AG09309 (cell line): ENCODE results near the gene CCN6.

Source experiments
- DNase-seq: peaks from one replicate; pipeline ENCODE4 v3.0.0-alpha.2; 2010; ENCODE audit warnings: low read depth
- H3K4me3 ChIP-seq: 2 replicates; pipeline ENCODE4 v1.5.1; 2011; ENCODE audit warnings: mild to moderate bottlenecking, low read depth, low read length, moderate library complexity; ENCODE audit not compliant: control insufficient read depth
- CTCF ChIP-seq: IDR thresholded peaks from 2 replicates; pipeline ENCODE4 v1.5.1; 2011; ENCODE audit warnings: mild to moderate bottlenecking, low read depth, low read length, inconsistent platforms; ENCODE audit not compliant: insufficient read depth, control insufficient read depth; ENCODE audit errors: missing control alignments

CCN6 gene

GRCh38 chr6:112018619-112019416 is 35.1 kb upstream of the CCN6 start:
- no peak overlapping the region for H3K4me3 ChIP-seq
- TF ChIP-seq CTCF = no peak

GRCh38 chr6:112019589-112019988 is 34.3 kb upstream of the CCN6 start:
- H3K4me3 ChIP-seq = no peak overlapping the region
- no peak for TF ChIP-seq CTCF
- DNase-seq = no peak

More at GRCh38 chr6:112018619-112019416, 35.1 kb upstream of the CCN6 start:
- DNase-seq = peak; percentile 55

GRCh38 chr6:112021691-112022310 is 32.1 kb upstream of the CCN6 start:
- no peak overlapping the region for H3K4me3 ChIP-seq
- no peak for TF ChIP-seq CTCF
- DNase-seq = no peak

- DNase-seq = no peak
- H3K4me3 ChIP-seq = no peak overlapping the region
- no peak for TF ChIP-seq CTCF
Measured at GRCh38 chr6:112022749-112023148, 31.2 kb upstream of the CCN6 start.

- H3K4me3 ChIP-seq = no peak overlapping the region
- TF ChIP-seq CTCF = no peak
- DNase-seq = no peak
Measured at GRCh38 chr6:112024464-112024863, 29.4 kb upstream of the CCN6 start.

GRCh38 chr6:112026933-112027332 is 27.0 kb upstream of the CCN6 start:
- no peak overlapping the region for H3K4me3 ChIP-seq
- DNase-seq = no peak
- no peak for TF ChIP-seq CTCF
